OCI-LY3 (cell line): ENCODE data around the gene HYOU1.

Experiments
- EZH2phosphoT487 ChIP-seq: fragments of 200-600 bp; shearing (Covaris generic); IDR thresholded peaks from 2 replicates; pipeline ENCODE4 v1.6.1; 2018; ENCODE audit warnings: antibody characterized with exemption, mixed run types, low read depth
- TF ChIP-seq, protein P1 (sequence below): fragments of 200-600, 300-600 bp; sonication (generic); IDR thresholded peaks from 2 replicates; pipeline ENCODE4 v1.5.1; 2014; ENCODE audit warnings: antibody characterized with exemption, low read length, low read depth

DNA sequence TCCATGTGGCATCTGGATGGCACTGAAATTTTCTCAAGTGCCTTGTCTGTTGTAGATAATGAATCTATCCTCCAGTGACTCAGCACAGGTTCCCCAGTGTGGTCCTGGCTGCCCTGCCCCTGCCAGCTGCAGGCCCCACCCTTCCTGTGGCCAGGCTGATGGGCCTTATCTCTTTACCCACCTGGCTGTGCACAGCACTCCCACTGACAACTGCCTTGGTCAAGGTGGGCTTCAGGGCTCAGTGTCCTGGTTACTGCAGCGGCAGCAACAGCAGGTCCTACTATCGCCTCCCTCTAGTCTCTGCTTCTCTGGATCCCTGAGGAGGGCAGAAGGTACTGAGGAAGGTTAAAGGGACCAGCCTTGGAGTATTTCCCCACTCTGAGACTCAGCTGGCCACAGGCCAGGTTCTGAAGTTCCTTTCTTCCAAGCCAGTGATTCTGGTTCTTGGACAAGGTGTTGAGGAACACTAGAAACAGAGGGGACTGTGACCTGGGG, 30.8 kb upstream of the HYOU1 start:
- TF ChIP-seq, protein P1, sequence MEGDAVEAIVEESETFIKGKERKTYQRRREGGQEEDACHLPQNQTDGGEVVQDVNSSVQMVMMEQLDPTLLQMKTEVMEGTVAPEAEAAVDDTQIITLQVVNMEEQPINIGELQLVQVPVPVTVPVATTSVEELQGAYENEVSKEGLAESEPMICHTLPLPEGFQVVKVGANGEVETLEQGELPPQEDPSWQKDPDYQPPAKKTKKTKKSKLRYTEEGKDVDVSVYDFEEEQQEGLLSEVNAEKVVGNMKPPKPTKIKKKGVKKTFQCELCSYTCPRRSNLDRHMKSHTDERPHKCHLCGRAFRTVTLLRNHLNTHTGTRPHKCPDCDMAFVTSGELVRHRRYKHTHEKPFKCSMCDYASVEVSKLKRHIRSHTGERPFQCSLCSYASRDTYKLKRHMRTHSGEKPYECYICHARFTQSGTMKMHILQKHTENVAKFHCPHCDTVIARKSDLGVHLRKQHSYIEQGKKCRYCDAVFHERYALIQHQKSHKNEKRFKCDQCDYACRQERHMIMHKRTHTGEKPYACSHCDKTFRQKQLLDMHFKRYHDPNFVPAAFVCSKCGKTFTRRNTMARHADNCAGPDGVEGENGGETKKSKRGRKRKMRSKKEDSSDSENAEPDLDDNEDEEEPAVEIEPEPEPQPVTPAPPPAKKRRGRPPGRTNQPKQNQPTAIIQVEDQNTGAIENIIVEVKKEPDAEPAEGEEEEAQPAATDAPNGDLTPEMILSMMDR: no peak
- no peak for TF ChIP-seq EZH2phosphoT487
